ENCODE measurements around the gene ERVW-1.

Gene ERVW-1

GRCh38 chr7:92466682-92467081 is 11.1 kb downstream of the ERVW-1 start:
- no peak for DNase-seq

GRCh38 chr7:92464515-92464914 is 13.2 kb downstream of the ERVW-1 start:
- DNase-seq, result no peak

- DNase-seq, result no peak
Measured at GRCh38 chr7:92462560-92462959, 15.2 kb downstream of the ERVW-1 start.

GRCh38 chr7:92461027-92462003 is 16.4 kb downstream of the ERVW-1 start:
- peak; percentile 8 for DNase-seq

GRCh38 chr7:92460510-92460909 is 17.2 kb downstream of the ERVW-1 start:
- no peak for DNase-seq

GRCh38 chr7:92460109-92460508 is 17.6 kb downstream of the ERVW-1 start:
- DNase-seq, result no peak

- no peak for DNase-seq
Measured at GRCh38 chr7:92456236-92456635, 21.5 kb downstream of the ERVW-1 start.

- DNase-seq, result no peak
Measured at GRCh38 chr7:92451645-92452044, 26.1 kb downstream of the ERVW-1 start.

GRCh38 chr7:92448205-92448747 is 29.5 kb downstream of the ERVW-1 start:
- DNase-seq, result peak; percentile 63

GRCh38 chr7:92447345-92448204 is 30.2 kb downstream of the ERVW-1 start, which contains the start of gene GATAD1:
Gene GATAD1, plus strand, starts transcription at chr7:92447482. Its CDS starts 248 bp downstream, at chr7:92447730.
- DNase-seq, result peak; percentile 81

- no peak for DNase-seq
Measured at GRCh38 chr7:92446869-92447344, 30.8 kb downstream of the ERVW-1 start.

- DNase-seq, result peak; percentile 21
Measured at GRCh38 chr7:92442720-92443119, 35.0 kb downstream of the ERVW-1 start.

GRCh38 chr7:92437956-92438491 is 39.7 kb downstream of the ERVW-1 start:
- DNase-seq, result no peak

- DNase-seq, result no peak
Measured at GRCh38 chr7:92436612-92437445, 40.9 kb downstream of the ERVW-1 start.

- DNase-seq, result no peak
Measured at GRCh38 chr7:92435542-92435941, 42.2 kb downstream of the ERVW-1 start.

- no peak for DNase-seq
Measured at GRCh38 chr7:92433019-92433418, 44.7 kb downstream of the ERVW-1 start.

GRCh38 chr7:92432299-92432946 is 45.3 kb downstream of the ERVW-1 start:
- no peak for DNase-seq

GRCh38 chr7:92427193-92427592 is 50.6 kb downstream of the ERVW-1 start:
- no peak for DNase-seq

- peak; percentile 15 for DNase-seq
Measured at GRCh38 chr7:92425311-92425947, 52.3 kb downstream of the ERVW-1 start.

GRCh38 chr7:92423710-92424131 is 54.0 kb downstream of the ERVW-1 start:
- DNase-seq, result peak; percentile 39

GRCh38 chr7:92422926-92423325 is 54.8 kb downstream of the ERVW-1 start:
- no peak for DNase-seq

Measured in MV-4-11 (cell line).